Colonic mucosa (tissue), 4 donors: ENCODE measurements around the gene ADAMTSL4. TPM values are rescaled to one million over a fixed set of nuclear protein-coding genes. Genes with fewer than 3 reads are reported as not detected.

Experiments used
- DNase-seq: peaks from one replicate; pipeline ENCODE4 v3.0.0-alpha.2; 2020
- H3K27ac ChIP-seq: fragments of 200-600 bp; one replicate; pipeline ENCODE4 v1.8.0; 2021
- H3K27me3 ChIP-seq: fragments of 200-600 bp; one replicate; pipeline ENCODE4 v1.8.0; 2021
- H3K36me3 ChIP-seq: fragments of 200-600 bp; one replicate; pipeline ENCODE4 v1.8.0; 2021
- H3K4me1 ChIP-seq: fragments of 200-600 bp; one replicate; pipeline ENCODE4 v1.8.0; 2021; ENCODE audit warnings: mild to moderate bottlenecking
- H3K4me3 ChIP-seq: fragments of 200-600 bp; one replicate; pipeline ENCODE4 v1.8.0; 2021
- H3K9ac ChIP-seq, 2 donors: one replicate each; pipeline ENCODE4 v1.7.0; 2013; ENCODE audit warnings: control low read depth in 2 of 2, low read depth in 2 of 2, low read length in 2 of 2
- H3K9me3 ChIP-seq: fragments of 200-600 bp; one replicate; pipeline ENCODE4 v1.8.0; 2021
- CTCF ChIP-seq: fragments of 200-600 bp; IDR thresholded peaks from one replicate; pipeline ENCODE4 v1.8.0; 2022; ENCODE audit warnings: antibody characterized with exemption, mild to moderate bottlenecking
- intact Hi-C: fragments of 100-400 bp; cut with DNase I; formaldehyde crosslinking; loops from one replicate; pipeline ENCODE4 v1.14.1; 2022
- total RNA-seq, 2 donors: library from RNA; stranded (reverse); fragmentation: NEBNext Ultra II Directional in 1 of 2; extraction: Animal tissue kit (Norgen Biotek cat#: 25700) in 1 of 2; gene quantifications; one replicate each; pipeline ENCODE4 v1.2.1, GENCODE V29; 2021
- donor health status: healthy.
- donor health status: DM: no; HTN: no; CAD: no.
- donor health status: DM: no; HTN: no; CAD: no.

The ADAMTSL4 gene
- 1 to 10 TPM; 4.9 to 6.3 TPM for total RNA-seq

GRCh38 chr1:150548632-150549495 lies at the start of gene ADAMTSL4:
Gene ADAMTSL4, plus strand, starts transcription at chr1:150549408. Its CDS starts 2,881 bp downstream, at chr1:150552289.
- intact Hi-C loops = no loop called here
- Histone ChIP-seq H3K27me3 (no peaks in the 10 kb centered on the region), H3K9me3 (no peaks in the 10 kb centered on the region), H3K4me3 (peak within 1 kb of the TSS; percentile 62), H3K4me1 (no peaks in the 10 kb centered on the region), H3K9ac (peak within 1 kb of the TSS; percentile 68 to 72), H3K27ac (peak within 1 kb of the TSS; percentile 73), H3K36me3 (no peaks in the 10 kb centered on the region)
- DNase-seq = no peak
- TF ChIP-seq CTCF = no peak

GRCh38 chr1:150505431-150505830 lies 43.8 kb upstream of the ADAMTSL4 start:
- H3K9me3 ChIP-seq = no peaks in the 10 kb centered on the region
- no peak overlapping the region for H3K4me3 ChIP-seq
- no peak for DNase-seq
- H3K27me3 ChIP-seq = no peaks in the 10 kb centered on the region
- H3K36me3 ChIP-seq = no peaks in the 10 kb centered on the region
- TF ChIP-seq CTCF = no peak
- H3K4me1 ChIP-seq = peaks cover 7% of the 10 kb centered on the region
- H3K9ac ChIP-seq = no peak overlapping the region
- H3K27ac ChIP-seq = no peak overlapping the region
- intact Hi-C loops = no loop called here

- peak within 1 kb of the TSS; percentile 3 for H3K4me3 ChIP-seq
Measured at GRCh38 chr1:150507912-150508864, 41.0 kb upstream of the ADAMTSL4 start, which contains the start of gene ECM1. Gene ECM1, plus strand, starts transcription at chr1:150508109. Its CDS starts 101 bp downstream, at chr1:150508210.

GRCh38 chr1:150508982-150509381 lies 40.2 kb upstream of the ADAMTSL4 start:
- peaks cover 7% of the 10 kb centered on the region for H3K4me1 ChIP-seq
- H3K27ac ChIP-seq = no peak overlapping the region
- no peaks in the 10 kb centered on the region for H3K27me3 ChIP-seq
- H3K4me3 ChIP-seq = no peak overlapping the region
- no peak for TF ChIP-seq CTCF
- H3K9me3 ChIP-seq = no peaks in the 10 kb centered on the region
- H3K36me3 ChIP-seq = no peaks in the 10 kb centered on the region
- intact Hi-C loops = no loop called here
- no peak for DNase-seq
- peak overlapping the region in 1 of 2 donors; percentile 48 for H3K9ac ChIP-seq

More at GRCh38 chr1:150507912-150508864, 41.0 kb upstream of the ADAMTSL4 start, which contains the start of gene ECM1:
- peak; percentile 56 for DNase-seq
- Histone ChIP-seq H3K9me3 (no peaks in the 10 kb centered on the region), H3K27ac (peak within 1 kb of the TSS; percentile 65), H3K4me1 (peaks cover 7% of the 10 kb centered on the region), H3K27me3 (no peaks in the 10 kb centered on the region), H3K9ac (peak within 1 kb of the TSS; percentile 58 to 72), H3K36me3 (no peaks in the 10 kb centered on the region)
- TF ChIP-seq CTCF = no peak
- intact Hi-C loops = no loop called here

GRCh38 chr1:150511551-150511950 lies 37.7 kb upstream of the ADAMTSL4 start:
- no peak overlapping the region for H3K4me3 ChIP-seq
- no peak for DNase-seq
- H3K36me3 ChIP-seq = no peaks in the 10 kb centered on the region
- H3K9me3 ChIP-seq = no peaks in the 10 kb centered on the region
- no peak for TF ChIP-seq CTCF
- H3K9ac ChIP-seq = no peak overlapping the region
- no peaks in the 10 kb centered on the region for H3K27me3 ChIP-seq
- intact Hi-C loops = no loop called here
- H3K4me1 ChIP-seq = peaks cover 17% of the 10 kb centered on the region
- no peak overlapping the region for H3K27ac ChIP-seq
